Measurements from ENCODE around the gene TFAP2E. TPM values are rescaled to one million over a fixed set of nuclear protein-coding genes. Genes with fewer than 3 reads are reported as not detected.

Gene TFAP2E
- total RNA-seq, 1 donor from 2014 or later: 1.2 TPM

GRCh38 chr1:35595684-35596083, 22.6 kb downstream of the TFAP2E start:
- DNase-seq (ENCODE audit: low spot score): no peak

- no peak for DNase-seq (ENCODE audit: low spot score)
Measured at GRCh38 chr1:35597870-35598269, 24.8 kb downstream of the TFAP2E start.

GRCh38 chr1:35598895-35599294, 25.8 kb downstream of the TFAP2E start:
- DNase-seq (ENCODE audit: low spot score): no peak

GRCh38 chr1:35599411-35599810, 26.3 kb downstream of the TFAP2E start:
- no peak for DNase-seq (ENCODE audit: low spot score)

GRCh38 chr1:35600593-35600992, 27.5 kb downstream of the TFAP2E start:
- no peak for DNase-seq (ENCODE audit: low spot score)

GRCh38 chr1:35603468-35603867, 30.4 kb downstream of the TFAP2E start:
- DNase-seq (ENCODE audit: low spot score): no peak

- DNase-seq (ENCODE audit: low spot score): no peak
Measured at GRCh38 chr1:35603941-35604340, 30.8 kb downstream of the TFAP2E start.

GRCh38 chr1:35605071-35605866, 32.2 kb downstream of the TFAP2E start:
- DNase-seq (ENCODE audit: low spot score): no peak

- no peak for DNase-seq (ENCODE audit: low spot score)
Measured at GRCh38 chr1:35605867-35606182, 32.7 kb downstream of the TFAP2E start.

- DNase-seq (ENCODE audit: low spot score): no peak
Measured at GRCh38 chr1:35611655-35612054, 38.5 kb downstream of the TFAP2E start.

- no peak for DNase-seq (ENCODE audit: low spot score)
Measured at GRCh38 chr1:35615440-35615839, 42.3 kb downstream of the TFAP2E start.

GRCh38 chr1:35619237-35620121, 46.4 kb downstream of the TFAP2E start:
- DNase-seq (ENCODE audit: low spot score): no peak

GRCh38 chr1:35622510-35623178, 49.5 kb downstream of the TFAP2E start:
- DNase-seq (ENCODE audit: low spot score): no peak

- no peak for DNase-seq (ENCODE audit: low spot score)
Measured at GRCh38 chr1:35623832-35624231, 50.7 kb downstream of the TFAP2E start.

GRCh38 chr1:35629051-35629450, 55.9 kb downstream of the TFAP2E start:
- DNase-seq (ENCODE audit: low spot score): no peak

- DNase-seq (ENCODE audit: low spot score): no peak
Measured at GRCh38 chr1:35631396-35631795, 58.3 kb downstream of the TFAP2E start.

GRCh38 chr1:35633547-35633946, 60.4 kb downstream of the TFAP2E start:
- DNase-seq (ENCODE audit: low spot score): no peak

- DNase-seq (ENCODE audit: low spot score): no peak
Measured at GRCh38 chr1:35637401-35637809, 64.3 kb downstream of the TFAP2E start.

- DNase-seq (ENCODE audit: low spot score): no peak
Measured at GRCh38 chr1:35640380-35641232, 67.5 kb downstream of the TFAP2E start.

GRCh38 chr1:35641233-35641866, 68.2 kb downstream of the TFAP2E start, which contains the start of gene PSMB2:
Gene PSMB2, minus strand, starts transcription at chr1:35641526. Its CDS starts 94 bp downstream, at chr1:35641432.
- peak; percentile 97 for DNase-seq (ENCODE audit: low spot score)

GRCh38 chr1:35642471-35642955, 69.4 kb downstream of the TFAP2E start:
- DNase-seq (ENCODE audit: low spot score): no peak

Measured in ureter (tissue), 1 donor.